ENCODE measurements around the gene EVC. TPM values are rescaled to one million over a fixed set of nuclear protein-coding genes. Genes with fewer than 3 reads are reported as not detected.

EVC gene
- total RNA-seq, 1 donor from 2014 or later = 27.6 TPM

DNA sequence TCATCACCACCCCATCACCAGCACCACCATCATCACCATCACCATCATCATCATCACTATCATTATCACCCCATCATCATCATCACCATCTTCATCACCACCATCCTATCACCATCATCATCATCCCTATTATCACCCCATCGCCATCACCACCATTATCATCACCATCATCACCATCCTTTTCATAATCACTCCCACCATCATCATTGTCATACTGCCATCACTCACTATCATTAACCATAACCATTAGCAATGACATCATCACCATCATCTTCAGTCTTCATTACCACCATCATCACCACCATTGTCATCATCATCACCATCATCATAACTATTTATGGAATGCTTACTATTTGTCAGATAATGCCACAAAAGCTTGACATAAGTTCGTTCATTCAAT lies 146.2 kb downstream of the EVC start:
- intact Hi-C loops (cut with DNase I) = no loop called here
- no peak for DNase-seq

DNA sequence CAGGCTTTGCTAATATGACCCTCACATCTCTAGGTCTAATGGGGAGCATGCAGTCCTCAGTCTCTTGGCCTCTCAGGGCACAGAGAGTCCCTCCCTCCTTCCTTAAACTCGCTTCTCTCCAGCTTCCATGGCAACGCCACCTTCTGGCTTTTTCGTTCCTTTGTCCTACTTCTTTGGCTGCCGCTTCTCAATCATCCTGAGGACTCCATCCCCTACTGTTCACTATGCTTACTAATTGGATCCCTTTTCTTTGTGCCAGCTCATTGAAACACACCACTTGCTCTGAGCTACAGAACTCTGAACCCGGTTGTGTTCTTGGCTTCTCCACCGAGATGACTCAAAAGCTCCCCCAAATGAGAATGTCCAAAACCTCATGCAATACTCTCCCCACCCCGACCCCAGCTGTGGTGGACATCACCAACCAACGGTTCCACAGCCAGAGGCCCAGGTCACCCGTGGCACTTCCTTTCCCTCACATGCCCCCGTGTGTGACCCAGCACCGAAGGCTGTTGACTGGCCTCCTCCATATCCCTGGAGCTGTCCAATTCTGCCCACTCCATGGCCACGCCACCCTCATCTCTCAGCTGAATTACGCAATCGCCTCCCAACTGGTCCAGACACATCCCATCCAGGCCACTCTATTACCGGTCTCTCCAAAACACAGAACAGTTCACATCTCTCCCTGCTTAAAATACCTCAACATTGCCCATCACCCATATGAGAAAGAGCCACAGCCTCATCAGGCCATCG lies 147.2 kb downstream of the EVC start:
- peaks cover 6% of the 10 kb centered on the region for H3K27me3 ChIP-seq
- DNase-seq (no peak), ATAC-seq (no peak)
- intact Hi-C loops (cut with DNase I) = no loop called here
- H3K4me1 ChIP-seq = no peaks in the 10 kb centered on the region
- H3K27ac ChIP-seq = no peak overlapping the region
- TF ChIP-seq, protein P1, sequence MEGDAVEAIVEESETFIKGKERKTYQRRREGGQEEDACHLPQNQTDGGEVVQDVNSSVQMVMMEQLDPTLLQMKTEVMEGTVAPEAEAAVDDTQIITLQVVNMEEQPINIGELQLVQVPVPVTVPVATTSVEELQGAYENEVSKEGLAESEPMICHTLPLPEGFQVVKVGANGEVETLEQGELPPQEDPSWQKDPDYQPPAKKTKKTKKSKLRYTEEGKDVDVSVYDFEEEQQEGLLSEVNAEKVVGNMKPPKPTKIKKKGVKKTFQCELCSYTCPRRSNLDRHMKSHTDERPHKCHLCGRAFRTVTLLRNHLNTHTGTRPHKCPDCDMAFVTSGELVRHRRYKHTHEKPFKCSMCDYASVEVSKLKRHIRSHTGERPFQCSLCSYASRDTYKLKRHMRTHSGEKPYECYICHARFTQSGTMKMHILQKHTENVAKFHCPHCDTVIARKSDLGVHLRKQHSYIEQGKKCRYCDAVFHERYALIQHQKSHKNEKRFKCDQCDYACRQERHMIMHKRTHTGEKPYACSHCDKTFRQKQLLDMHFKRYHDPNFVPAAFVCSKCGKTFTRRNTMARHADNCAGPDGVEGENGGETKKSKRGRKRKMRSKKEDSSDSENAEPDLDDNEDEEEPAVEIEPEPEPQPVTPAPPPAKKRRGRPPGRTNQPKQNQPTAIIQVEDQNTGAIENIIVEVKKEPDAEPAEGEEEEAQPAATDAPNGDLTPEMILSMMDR (IDR thresholded peaks at IDR 0.05) = no peak
- H3K4me3 ChIP-seq = no peak overlapping the region
- H3K36me3 ChIP-seq = no peaks in the 10 kb centered on the region
- no peaks in the 10 kb centered on the region for H3K9me3 ChIP-seq

More for the DNA sequence above, 146.2 kb downstream of the EVC start:
- no peak for ATAC-seq
- H3K4me3 ChIP-seq = no peak overlapping the region
- H3K9me3 ChIP-seq = no peaks in the 10 kb centered on the region
- TF ChIP-seq, protein P1 (IDR thresholded peaks at IDR 0.05) = no peak
- no peak overlapping the region for H3K27ac ChIP-seq
- no peaks in the 10 kb centered on the region for H3K36me3 ChIP-seq
- peaks cover 6% of the 10 kb centered on the region for H3K27me3 ChIP-seq
- H3K4me1 ChIP-seq = no peaks in the 10 kb centered on the region

DNA sequence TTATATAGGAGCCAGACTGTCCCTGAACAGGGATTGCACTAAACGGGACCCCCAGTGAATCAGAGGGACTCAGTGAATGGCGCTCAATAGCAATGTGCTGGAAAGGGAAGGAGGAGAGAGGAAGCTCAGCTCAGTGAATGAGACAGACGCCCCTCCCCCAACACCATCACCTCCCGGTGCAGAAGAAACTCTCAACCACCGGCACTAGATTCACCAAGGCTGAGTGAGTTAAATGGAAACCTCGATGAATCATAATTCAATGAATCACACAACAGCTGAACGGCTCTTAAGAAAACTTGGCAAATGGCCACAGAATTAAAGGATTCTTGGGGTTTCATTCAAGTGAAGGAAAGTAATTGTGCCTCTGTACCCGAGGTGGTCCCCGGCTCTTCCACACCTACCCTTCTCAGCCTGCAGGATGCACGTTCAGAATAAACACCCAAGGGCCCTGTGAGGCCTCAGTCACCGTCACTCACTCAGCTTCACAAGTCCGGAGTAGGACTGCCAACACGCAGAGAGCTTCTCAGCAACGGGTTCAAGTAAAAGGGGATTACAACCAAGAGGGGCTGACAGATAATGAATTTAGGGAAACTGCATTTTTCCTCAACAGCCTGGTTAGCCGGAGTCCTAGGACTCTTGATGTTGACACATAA lies 152.6 kb downstream of the EVC start:
- Histone ChIP-seq H3K4me1 (no peaks in the 10 kb centered on the region), H3K9me3 (no peaks in the 10 kb centered on the region), H3K4me3 (no peak overlapping the region), H3K36me3 (no peaks in the 10 kb centered on the region), H3K27ac (no peak overlapping the region), H3K27me3 (peaks cover 6% of the 10 kb centered on the region)
- TF ChIP-seq, protein P1 (IDR thresholded peaks at IDR 0.05) = no peak
- ATAC-seq = no peak
- no peak for DNase-seq
- intact Hi-C loops (cut with DNase I) = no loop called here

Other genes with a start within 250 kb of the EVC start
- 6.3 TPM for gene EVC2, start 2.6 kb upstream of the EVC start, total RNA-seq
- gene CRMP1, start 181.9 kb downstream of the EVC start, total RNA-seq = 6.1 TPM

All from upper lobe of right lung (tissue), 1 donor.